ENCODE results near the gene ARHGEF2. TPM values are rescaled to one million over a fixed set of nuclear protein-coding genes. Genes with fewer than 3 reads are reported as not detected.
A peak's percentile ranks its signal among the peaks of the same experiment; 100 is the strongest.
"Not testable (repeated sequence)": the region's sequence is repeated elsewhere in the genome, so short reads cannot be mapped to it uniquely, and the experiment has no call there.

ARHGEF2 gene
- total RNA-seq, 4 donors from 2014 or later, result 13.7 to 42.1 (median 20.6) TPM

- TF ChIP-seq POLR2AphosphoS5 (IDR thresholded peaks at IDR 0.05) (peak; percentile 94 to 100 (median 98)), EP300 (IDR thresholded peaks at IDR 0.05) (no peak), CTCF (IDR thresholded peaks at IDR 0.05) (no peak), POLR2A (IDR thresholded peaks at IDR 0.05) (peak; percentile 92 to 98)
- WGBS, result 1% methylated on average over 45 of the region's 50 CpGs
- H3K36me3 ChIP-seq, result peaks cover 17% of the 10 kb centered on the region
- no peaks in the 10 kb centered on the region for H3K27me3 ChIP-seq
- peak; percentile 97 to 98 for DNase-seq (ENCODE audit: low spot score in 2 of 2)
- peak within 1 kb of the TSS; percentile 70 for H3K4me3 ChIP-seq
- H3K4me1 ChIP-seq, result peaks cover 49% of the 10 kb centered on the region
- H3K27ac ChIP-seq, result peak within 1 kb of the TSS; percentile 92
- no peaks in the 10 kb centered on the region for H3K9me3 ChIP-seq
Observed at GRCh38 chr1:155934097-155934935, 44.0 kb downstream of the ARHGEF2 start, which contains the start of gene KHDC4. Gene KHDC4, minus strand, starts transcription at chr1:155934413. Its CDS starts 40 bp downstream, at chr1:155934373.

DNA sequence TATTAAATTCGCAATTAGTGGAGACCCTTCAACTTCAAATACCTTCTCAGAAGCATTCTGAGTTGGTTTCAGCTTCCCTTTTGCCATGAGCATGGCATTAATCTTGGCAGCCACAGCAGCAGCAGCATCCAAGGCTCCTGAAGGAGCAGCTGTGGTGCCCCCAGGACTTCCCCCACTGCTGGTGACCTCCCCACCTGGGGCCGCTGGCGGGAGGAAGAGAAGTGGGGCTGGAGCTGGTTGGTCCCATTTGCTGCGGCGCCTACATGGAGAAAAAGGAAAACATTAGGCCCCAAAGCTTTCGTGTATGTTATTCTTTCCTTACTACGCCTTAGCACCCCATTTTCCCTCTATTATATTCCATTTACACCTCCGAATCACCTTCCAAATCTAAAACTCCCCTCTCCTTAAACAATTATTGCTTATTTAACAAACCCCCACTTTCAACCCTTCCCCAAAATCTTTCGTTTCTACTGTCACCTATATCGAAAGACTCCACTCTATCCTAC lies 44.7 kb downstream of the ARHGEF2 start:
- peak overlapping the region; percentile 92 for H3K27ac ChIP-seq
- TF ChIP-seq EP300 (IDR thresholded peaks at IDR 0.05) (no peak), POLR2A (IDR thresholded peaks at IDR 0.05) (no peak)
- H3K27me3 ChIP-seq, result no peaks in the 10 kb centered on the region
- peaks cover 24% of the 10 kb centered on the region for H3K36me3 ChIP-seq
- no peaks in the 10 kb centered on the region for H3K9me3 ChIP-seq
- H3K4me1 ChIP-seq, result peaks cover 52% of the 10 kb centered on the region
- 4% methylated on average over 10 of the region's 10 CpGs for WGBS
- H3K4me3 ChIP-seq, result peak overlapping the region; percentile 70
- no peak for DNase-seq (ENCODE audit: low spot score in 2 of 2)

DNA sequence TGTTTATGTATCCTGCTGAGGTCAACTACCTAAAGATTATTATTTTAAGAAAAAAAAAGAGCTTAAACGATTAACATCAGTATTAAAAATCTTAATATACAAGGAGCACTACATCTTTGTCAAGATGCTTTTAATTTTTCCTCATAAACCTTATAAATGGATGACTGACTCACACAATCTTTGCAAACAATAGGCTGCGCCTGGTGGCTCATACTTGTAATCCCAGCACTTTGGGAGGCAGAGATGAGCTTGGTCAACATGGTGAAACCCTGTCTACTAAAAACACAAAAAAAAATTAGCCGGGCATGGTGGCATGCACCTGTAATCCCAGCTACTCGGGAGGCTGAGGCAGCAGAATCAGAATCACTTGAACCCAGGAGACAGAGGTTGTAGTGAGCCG lies 45.9 kb downstream of the ARHGEF2 start:
- H3K27me3 ChIP-seq, result no peaks in the 10 kb centered on the region
- H3K4me1 ChIP-seq, result peaks cover 52% of the 10 kb centered on the region
- H3K4me3 ChIP-seq, result peak overlapping the region; percentile 70
- 69% methylated on average over 5 of the region's 5 CpGs for WGBS
- no peaks in the 10 kb centered on the region for H3K9me3 ChIP-seq
- TF ChIP-seq CTCF (IDR thresholded peaks at IDR 0.05), result no peak
- H3K27ac ChIP-seq, result no peak overlapping the region
- H3K36me3 ChIP-seq, result peaks cover 34% of the 10 kb centered on the region
- DNase-seq (ENCODE audit: low spot score in 2 of 2), result no peak

GRCh38 chr1:155932081-155932480 lies 46.3 kb downstream of the ARHGEF2 start:
- no peak overlapping the region for H3K4me3 ChIP-seq
- H3K4me1 ChIP-seq, result peaks cover 52% of the 10 kb centered on the region
- no peak for TF ChIP-seq POLR2A (IDR thresholded peaks at IDR 0.05)
- no peak for TF ChIP-seq EP300 (IDR thresholded peaks at IDR 0.05)
- peaks cover 38% of the 10 kb centered on the region for H3K36me3 ChIP-seq
- 20% methylated on average over 1 of the region's 1 CpG for WGBS
- H3K27ac ChIP-seq, result no peak overlapping the region
- no peaks in the 10 kb centered on the region for H3K27me3 ChIP-seq
- no peak for DNase-seq (ENCODE audit: low spot score in 2 of 2)
- H3K9me3 ChIP-seq, result no peaks in the 10 kb centered on the region

DNA sequence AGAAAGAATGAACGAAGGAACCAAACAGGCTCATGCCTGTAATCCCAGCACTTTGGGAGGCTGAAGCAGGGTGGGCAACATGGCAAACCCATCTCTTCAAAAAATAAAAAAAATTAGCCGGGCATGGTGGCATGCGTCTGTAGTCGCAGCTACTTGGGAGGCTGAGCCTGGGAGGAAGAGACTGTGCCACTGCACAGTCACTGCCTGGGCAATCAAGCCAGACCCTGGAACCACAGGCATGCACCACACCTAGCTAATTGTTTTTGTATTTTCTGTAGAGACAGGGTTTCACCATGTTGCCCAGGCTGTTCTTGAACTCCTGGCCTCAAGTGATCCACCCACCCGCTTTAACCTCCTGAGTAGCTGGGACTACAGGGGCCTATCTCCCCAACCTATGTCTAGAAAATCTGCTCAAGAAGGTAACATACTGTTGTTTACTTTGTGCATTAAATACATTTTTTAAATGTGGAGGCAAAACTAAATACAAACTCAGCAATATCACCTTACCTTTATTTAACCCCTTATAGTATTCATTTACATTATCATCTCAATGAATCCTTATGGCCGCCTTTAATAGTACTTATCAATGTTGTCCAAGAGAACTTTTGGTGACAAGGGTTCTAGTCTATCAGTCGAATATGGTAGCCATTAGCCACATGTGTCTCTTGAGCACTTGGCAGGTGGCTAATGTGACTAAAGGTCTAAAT lies 46.9 kb downstream of the ARHGEF2 start:
- Histone ChIP-seq H3K36me3 (peaks cover 44% of the 10 kb centered on the region), H3K9me3 (no peaks in the 10 kb centered on the region), H3K27ac (no peak overlapping the region), H3K4me1 (peaks cover 52% of the 10 kb centered on the region), H3K27me3 (no peaks in the 10 kb centered on the region), H3K4me3 (peak overlapping the region; percentile 25)
- DNase-seq (ENCODE audit: low spot score in 2 of 2), result no peak
- WGBS, result 59% methylated on average over 7 of the region's 7 CpGs
- TF ChIP-seq EP300 (IDR thresholded peaks at IDR 0.05), result no peak
- no peak for TF ChIP-seq CTCF (IDR thresholded peaks at IDR 0.05)
- no peak for TF ChIP-seq POLR2AphosphoS5 (IDR thresholded peaks at IDR 0.05)
- TF ChIP-seq POLR2A (IDR thresholded peaks at IDR 0.05), result no peak

- not testable (repeated sequence) for H3K27me3 ChIP-seq; H3K9me3 ChIP-seq; H3K27ac ChIP-seq; DNase-seq (ENCODE audit: low spot score in 2 of 2)
- Histone ChIP-seq H3K36me3 (peaks cover 52% of the 10 kb centered on the region), H3K4me1 (peaks cover 52% of the 10 kb centered on the region), H3K4me3 (peak overlapping the region; percentile 25)
- WGBS, result 80% methylated on average over 10 of the region's 10 CpGs
Observed at GRCh38 chr1:155930725-155931124, 47.6 kb downstream of the ARHGEF2 start.
